HCT116 (cell line): ENCODE measurements around the gene SLC35F1.

ENCODE experiments used
- CTCF ChIP-seq, 3 experiments: fragments of 200-600 bp in 1 of 3; sonication (generic) in 1 of 3; IDR thresholded peaks in 2 of 3; conservative IDR thresholded peaks in 1 of 3; 2 replicates each; pipeline ENCODE4 v1.5.1; 2012 to 2017; ENCODE audit warnings: low read depth in 2 of 3, low read length in 2 of 3, antibody characterized with exemption in 1 of 3, borderline replicate concordance in 1 of 3, control low read depth in 1 of 3, mild to moderate bottlenecking in 1 of 3, mixed read lengths in 1 of 3, mixed run types in 1 of 3, moderate library complexity in 1 of 3; ENCODE audit not compliant: insufficient read depth in 1 of 3
- POLR2A ChIP-seq: IDR thresholded peaks from 2 replicates; pipeline ENCODE4 v1.7.0; 2011; ENCODE audit warnings: borderline replicate concordance; ENCODE audit not compliant: insufficient read depth, insufficient read length; ENCODE audit errors: extremely low read depth
- POLR2AphosphoS5 ChIP-seq: IDR thresholded peaks from 2 replicates; pipeline ENCODE4 v1.6.1; 2011; ENCODE audit warnings: mild to moderate bottlenecking, low read depth, low read length, moderate library complexity
- REST ChIP-seq: IDR thresholded peaks from 2 replicates; pipeline ENCODE4 v1.6.1; 2012; ENCODE audit warnings: low read depth
- ZNF274 ChIP-seq: fragments of 200-500 bp; sonication (Bioruptor generic); IDR thresholded peaks from 2 replicates; pipeline ENCODE4 v1.6.1; 2014; ENCODE audit warnings: mild to moderate bottlenecking, low read depth, low read length, inconsistent platforms

GRCh38 chr6:118168421-118168820 lies 261.4 kb downstream of the SLC35F1 start:
- no peak for TF ChIP-seq CTCF (IDR thresholded peaks at IDR 0.05 in 2 of 3, conservative IDR thresholded peaks at IDR 0.05 in 1 of 3; ENCODE audit: borderline replicate concordance in 1 of 3, insufficient read depth in 1 of 3, low read depth in 2 of 3, low read length in 2 of 3)
- TF ChIP-seq POLR2A, result no peak
- TF ChIP-seq POLR2AphosphoS5, result no peak
- no peak for TF ChIP-seq REST
- no peak for TF ChIP-seq ZNF274
